ENCODE data around the gene KIRREL3. TPM values are rescaled to one million over a fixed set of nuclear protein-coding genes. Genes with fewer than 3 reads are reported as not detected.

Gene KIRREL3
- total and polyA plus RNA-seq, 3 donors from 2014 or later, result 1.0 to 1.1 (median 1.1) TPM

GRCh38 chr11:126413843-126414405 lies 586.6 kb downstream of the KIRREL3 start:
- no peaks in the 10 kb centered on the region for H3K9me3 ChIP-seq
- H3K27me3 ChIP-seq, result no peaks in the 10 kb centered on the region
- H3K36me3 ChIP-seq (ENCODE audit: low read depth, missing control alignments), result no peaks in the 10 kb centered on the region
- peaks cover 65% of the 10 kb centered on the region for H3K4me1 ChIP-seq
- no peak for DNase-seq
- intact Hi-C loops (cut with DNase I; ENCODE audit: low total_unique reads), result no loop called here
- TF ChIP-seq POLR2A (IDR thresholded peaks at IDR 0.05), result no peak
- TF ChIP-seq CTCF (IDR thresholded peaks at IDR 0.05), result no peak
- 72 to 80% methylated on average over 5 to 9 of the region's 9 CpGs for WGBS, 2 donors
- H3K4me3 ChIP-seq, result no peak overlapping the region
- H3K27ac ChIP-seq, result peak overlapping the region; percentile 47 to 95

- H3K4me3 ChIP-seq, result no peak overlapping the region
- WGBS, 2 donors, result 86 to 87% methylated on average over 5 to 11 of the region's 11 CpGs
- peak overlapping the region; percentile 47 to 95 for H3K27ac ChIP-seq
- intact Hi-C loops (cut with DNase I; ENCODE audit: low total_unique reads), result no loop called here
- TF ChIP-seq CTCF (IDR thresholded peaks at IDR 0.05), result no peak
- no peak for TF ChIP-seq POLR2A (IDR thresholded peaks at IDR 0.05)
- H3K36me3 ChIP-seq (ENCODE audit: low read depth, missing control alignments), result no peaks in the 10 kb centered on the region
- H3K27me3 ChIP-seq, result no peaks in the 10 kb centered on the region
- H3K4me1 ChIP-seq, result peaks cover 61% of the 10 kb centered on the region
- no peak for DNase-seq
- H3K9me3 ChIP-seq, result no peaks in the 10 kb centered on the region
These were observed 587.1 kb downstream of the KIRREL3 start for GRCh38 chr11:126413426-126413825.

- Histone ChIP-seq H3K27ac (peak overlapping the region; percentile 27 to 77), H3K9me3 (no peaks in the 10 kb centered on the region), H3K4me3 (no peak overlapping the region), H3K27me3 (no peaks in the 10 kb centered on the region), H3K4me1 (peaks cover 54% of the 10 kb centered on the region), H3K36me3 (ENCODE audit: low read depth, missing control alignments) (no peaks in the 10 kb centered on the region)
- intact Hi-C loops (cut with DNase I; ENCODE audit: low total_unique reads), result no loop called here
- TF ChIP-seq CTCF (IDR thresholded peaks at IDR 0.05) (peak in 1 of 3 experiments; percentile 28), POLR2A (IDR thresholded peaks at IDR 0.05) (no peak)
- DNase-seq, result peak; percentile 34
- 69 to 80% methylated on average over 6 of the region's 6 CpGs for WGBS, 2 donors
These were observed 588.6 kb downstream of the KIRREL3 start for GRCh38 chr11:126411971-126412381.

GRCh38 chr11:126410649-126411048 lies 589.9 kb downstream of the KIRREL3 start:
- no peaks in the 10 kb centered on the region for H3K36me3 ChIP-seq (ENCODE audit: low read depth, missing control alignments)
- peak; percentile 49 for DNase-seq
- H3K27ac ChIP-seq, result peak overlapping the region in 1 of 2 donors; percentile 77

More at GRCh38 chr11:126410649-126411048, 589.9 kb downstream of the KIRREL3 start:
- Histone ChIP-seq H3K4me3 (no peak overlapping the region), H3K4me1 (peaks cover 45% of the 10 kb centered on the region), H3K27me3 (no peaks in the 10 kb centered on the region), H3K9me3 (no peaks in the 10 kb centered on the region)
- WGBS, 2 donors, result 54% methylated on average over 6 of the region's 6 CpGs
- TF ChIP-seq POLR2A (IDR thresholded peaks at IDR 0.05) (no peak), CTCF (IDR thresholded peaks at IDR 0.05) (no peak)
- intact Hi-C loops (cut with DNase I; ENCODE audit: low total_unique reads), result no loop called here

All from testis (tissue), 3 donors.